Loucy (cell line): ENCODE results near the gene TSSK6.
A peak's percentile ranks its signal among the peaks of the same experiment; 100 is the strongest.

Experiments used
- H2AFZ ChIP-seq: fragments of 200-600 bp; sonication (generic); 2 replicates; pipeline ENCODE4 v1.6.0; 2016; ENCODE audit warnings: antibody characterized with exemption, mild to moderate bottlenecking, low read length, moderate library complexity
- H3F3A ChIP-seq: fragments of 200-600 bp; 2 replicates; pipeline ENCODE4 v1.6.0; 2016; ENCODE audit warnings: antibody characterized with exemption, low read depth, mild to moderate bottlenecking
- H3K27me3 ChIP-seq: fragments of 200-600 bp; sonication (generic); 2 replicates; pipeline ENCODE4 v1.6.1; 2014; ENCODE audit warnings: low read length, mild to moderate bottlenecking; ENCODE audit not compliant: insufficient read depth, poor library complexity, severe bottlenecking
- H3K36me3 ChIP-seq: fragments of 200-600 bp; sonication (generic); 2 replicates; pipeline ENCODE4 v1.6.1; 2016; ENCODE audit warnings: low read length; ENCODE audit not compliant: insufficient read depth
- H3K4me1 ChIP-seq: fragments of 200-600 bp; sonication (generic); 2 replicates; pipeline ENCODE4 v1.5.1; 2014; ENCODE audit warnings: low read length, mild to moderate bottlenecking; ENCODE audit not compliant: insufficient read depth, poor library complexity, severe bottlenecking
- H3K4me2 ChIP-seq: fragments of 200-600 bp; sonication (generic); 2 replicates; pipeline ENCODE4 v1.6.0; 2014; ENCODE audit warnings: antibody characterized with exemption, low read length, low read depth, mild to moderate bottlenecking; ENCODE audit not compliant: poor library complexity, severe bottlenecking
- H3K4me3 ChIP-seq: fragments of 200-600 bp; sonication (generic); 2 replicates; pipeline ENCODE4 v1.5.1; 2014; ENCODE audit warnings: low read length, mild to moderate bottlenecking, mixed read lengths; ENCODE audit not compliant: poor library complexity, severe bottlenecking
- H3K79me2 ChIP-seq: fragments of 200-600 bp; sonication (generic); 2 replicates; pipeline ENCODE4 v1.6.1; 2014; ENCODE audit warnings: low read length; ENCODE audit not compliant: insufficient read depth
- H3K9ac ChIP-seq: fragments of 200-600 bp; sonication (generic); 2 replicates; pipeline ENCODE4 v1.6.0; 2014; ENCODE audit warnings: mild to moderate bottlenecking, low read depth, low read length, moderate library complexity; ENCODE audit not compliant: poor library complexity, severe bottlenecking
- H3K9me2 ChIP-seq: fragments of 200-600 bp; sonication (generic); replicated peaks from 2 replicates; pipeline ENCODE4 v1.6.1; 2016; ENCODE audit warnings: low read depth, low read length, mixed read lengths
- H3K9me3 ChIP-seq: fragments of 200-600 bp; sonication (generic); 2 replicates; pipeline ENCODE4 v1.6.1; 2014; ENCODE audit warnings: mild to moderate bottlenecking, antibody characterized with exemption, low read length, low read depth; ENCODE audit not compliant: insufficient read depth
- H4K20me1 ChIP-seq: fragments of 200-600 bp; sonication (generic); 2 replicates; pipeline ENCODE4 v1.6.0; 2014; ENCODE audit warnings: antibody characterized with exemption, low read length, mild to moderate bottlenecking; ENCODE audit not compliant: insufficient read depth, poor library complexity, severe bottlenecking
- CTCF ChIP-seq: fragments of 200-600 bp; sonication (generic); conservative IDR thresholded peaks from 2 replicates; pipeline ENCODE4 v1.5.1; 2014; ENCODE audit warnings: mild to moderate bottlenecking, antibody characterized with exemption, low read length
- EZH2phosphoT487 ChIP-seq: fragments of 200-600 bp; IDR thresholded peaks from 2 replicates; pipeline ENCODE4 v1.6.1; 2018; ENCODE audit warnings: antibody characterized with exemption, mild to moderate bottlenecking, moderate library complexity, borderline replicate concordance

The TSSK6 gene

GRCh38 chr19:19520989-19521388 lies 5.6 kb upstream of the TSSK6 start:
- Histone ChIP-seq H3K36me3 (peaks cover 2% of the 10 kb centered on the region; the same call in 1 of the 2 replicates), H3K27me3 (no peaks in the 10 kb centered on the region), H4K20me1 (peaks cover 42% of the 10 kb centered on the region), H3F3A (no peaks in the 10 kb centered on the region), H3K4me1 (peaks cover 31% of the 10 kb centered on the region), H3K9me2 (no peaks in the 10 kb centered on the region), H3K4me3 (no peak overlapping the region), H2AFZ (no peak overlapping the region), H3K9ac (no peak overlapping the region), H3K9me3 (no peaks in the 10 kb centered on the region), H3K4me2 (peak overlapping the region; percentile 22), H3K79me2 (peaks cover 91% of the 10 kb centered on the region)
- TF ChIP-seq CTCF (no peak), EZH2phosphoT487 (no peak)

GRCh38 chr19:19517235-19517619 lies 1.9 kb upstream of the TSSK6 start:
- 0 out of 2 replicates have a peak, but pooled peaks cover 2% of the 10 kb centered on the region for H3K36me3 ChIP-seq
- peak overlapping the region; percentile 94 for H3K9ac ChIP-seq
- H3K9me3 ChIP-seq = no peaks in the 10 kb centered on the region
- H3K4me1 ChIP-seq = peaks cover 25% of the 10 kb centered on the region
- H3K9me2 ChIP-seq = no peaks in the 10 kb centered on the region
- H3K79me2 ChIP-seq = peaks cover 67% of the 10 kb centered on the region
- H3K27me3 ChIP-seq = no peaks in the 10 kb centered on the region
- no peak for TF ChIP-seq EZH2phosphoT487
- no peak for TF ChIP-seq CTCF
- H3K4me3 ChIP-seq = peak overlapping the region; percentile 92
- peak overlapping the region; percentile 83 for H3K4me2 ChIP-seq
- peaks cover 16% of the 10 kb centered on the region for H4K20me1 ChIP-seq
- H3F3A ChIP-seq = no peaks in the 10 kb centered on the region
- no peak overlapping the region for H2AFZ ChIP-seq

- Histone ChIP-seq H3F3A (no peaks in the 10 kb centered on the region), H3K79me2 (peaks cover 57% of the 10 kb centered on the region), H4K20me1 (peaks cover 8% of the 10 kb centered on the region), H3K4me2 (peak within 1 kb of the TSS; percentile 96), H2AFZ (peak within 1 kb of the TSS; percentile 66), H3K36me3 (0 out of 2 replicates have a peak, but pooled peaks cover 2% of the 10 kb centered on the region), H3K9me3 (no peaks in the 10 kb centered on the region), H3K4me1 (peaks cover 25% of the 10 kb centered on the region), H3K9me2 (no peaks in the 10 kb centered on the region), H3K4me3 (peak within 1 kb of the TSS; percentile 92), H3K27me3 (no peaks in the 10 kb centered on the region), H3K9ac (peak within 1 kb of the TSS; percentile 94)
- TF ChIP-seq EZH2phosphoT487 (no peak), CTCF (peak; percentile 18; the same call in 1 of the 2 replicates)
These were observed 533 bp upstream of the TSSK6 start, which contains the start of gene NDUFA13 for GRCh38 chr19:19515642-19516519. NDUFA13 (plus strand) TSS chr19:19516225; CDS start chr19:19516239, 14 bp downstream.
